ENCODE measurements around the gene PSMD5.

Gene PSMD5

DNA sequence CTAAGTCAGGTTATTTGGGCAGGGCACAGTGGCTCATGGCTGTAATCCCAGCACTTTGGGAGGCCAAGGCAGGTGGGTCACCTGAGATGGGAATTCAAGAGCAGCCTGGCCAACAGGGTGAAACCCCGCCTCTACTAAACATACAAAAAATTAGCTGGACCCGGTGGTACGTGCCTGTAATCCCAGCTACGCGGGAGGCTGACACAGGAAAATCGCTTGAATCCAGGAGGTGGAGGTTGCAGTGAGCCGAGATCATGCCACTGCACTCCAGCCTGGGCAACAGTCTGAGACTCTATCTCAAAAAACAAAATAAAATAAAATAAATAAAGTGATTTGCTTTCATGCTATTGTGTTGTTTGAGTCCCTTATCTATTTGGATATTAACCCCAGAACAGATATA lies 41.3 kb downstream of the PSMD5 start:
- no peak for DNase-seq

DNA sequence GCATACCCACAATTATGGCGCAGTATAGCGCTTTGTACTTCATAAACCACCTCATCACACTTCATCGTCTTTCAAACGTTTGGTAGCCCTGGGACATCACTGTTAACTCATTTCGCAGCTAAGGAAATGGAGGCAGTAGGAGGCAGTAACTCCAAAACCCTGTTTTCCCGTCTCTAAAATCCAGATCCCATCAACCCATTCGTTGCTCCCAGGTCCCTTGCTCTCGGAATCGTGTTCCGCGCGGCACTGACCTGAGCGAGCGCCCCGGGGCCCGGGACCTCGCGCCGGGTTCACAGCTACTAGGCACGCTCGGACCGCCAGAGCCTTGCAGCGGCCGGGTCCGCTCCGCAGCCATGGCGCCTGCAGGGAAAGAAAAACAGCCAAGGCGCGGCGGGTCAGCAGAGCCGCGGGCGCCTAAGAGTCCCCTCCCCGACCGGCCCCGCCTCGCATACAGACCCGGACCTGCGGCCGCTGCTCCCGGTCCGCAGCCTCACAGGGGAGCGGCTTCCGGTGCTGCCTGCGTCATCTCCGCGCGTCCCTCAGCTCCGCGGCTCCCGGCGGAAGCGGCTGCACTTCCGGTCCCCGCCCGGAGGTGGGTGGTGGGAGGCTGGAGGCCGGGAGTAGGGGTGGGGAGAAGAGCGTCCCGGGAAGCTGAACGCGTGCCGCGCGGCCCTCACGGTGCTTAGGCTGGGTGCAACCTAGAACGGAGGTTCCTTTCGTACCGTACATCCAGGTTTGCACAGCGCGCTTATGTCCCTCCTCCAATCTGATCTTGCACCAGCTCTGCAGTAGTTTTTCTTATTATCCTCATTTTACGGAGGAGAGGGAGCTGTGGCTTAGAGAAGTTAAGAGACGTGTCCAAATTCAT lies 49.6 kb downstream of the PSMD5 start, which contains the start of gene FBXW2:
Gene FBXW2, minus strand, starts transcription at position 519 of the 868 bp plus-strand sequence. CDS start 5,158 bp downstream, outside the sequence.
- peak; percentile 93 for DNase-seq

DNA sequence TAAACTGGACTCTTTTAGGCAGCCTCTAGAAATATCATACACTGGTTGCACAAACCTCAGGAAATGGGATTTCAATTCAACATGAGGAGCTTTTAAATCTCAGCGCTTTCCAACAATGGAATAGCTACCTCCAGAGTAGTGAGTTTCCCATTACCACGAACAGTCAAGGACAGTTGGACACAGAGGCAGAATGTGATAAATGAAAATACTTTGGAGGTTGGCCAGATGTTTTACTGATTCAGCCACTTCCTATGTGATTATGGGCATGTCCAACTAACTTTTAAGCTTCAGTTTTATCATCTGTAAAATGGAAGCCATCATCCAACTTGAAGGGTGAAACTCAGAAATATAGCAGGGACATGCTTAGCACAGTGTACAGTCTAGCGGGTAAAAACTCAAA lies 51.6 kb downstream of the PSMD5 start:
- DNase-seq, result no peak

DNA sequence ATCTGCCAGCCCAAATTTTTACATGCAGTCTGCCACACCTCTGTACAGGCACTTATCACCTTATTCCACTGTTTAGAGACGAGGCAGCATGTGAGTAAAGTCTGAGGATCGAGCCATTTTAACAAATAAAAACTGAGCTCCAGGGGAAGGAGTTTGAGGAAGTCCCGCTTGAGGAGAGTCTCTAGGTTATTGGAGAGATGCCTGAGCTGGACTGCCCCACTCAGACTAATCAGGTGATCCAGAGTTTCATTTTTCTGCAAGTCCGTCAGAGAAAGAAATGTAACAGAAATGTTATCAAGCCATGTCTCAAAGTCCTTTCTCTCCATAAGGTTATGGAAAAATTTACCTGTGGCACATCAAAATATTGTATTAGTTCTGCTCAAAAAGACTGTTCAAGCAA lies 54.8 kb downstream of the PSMD5 start:
- DNase-seq, result no peak

DNA sequence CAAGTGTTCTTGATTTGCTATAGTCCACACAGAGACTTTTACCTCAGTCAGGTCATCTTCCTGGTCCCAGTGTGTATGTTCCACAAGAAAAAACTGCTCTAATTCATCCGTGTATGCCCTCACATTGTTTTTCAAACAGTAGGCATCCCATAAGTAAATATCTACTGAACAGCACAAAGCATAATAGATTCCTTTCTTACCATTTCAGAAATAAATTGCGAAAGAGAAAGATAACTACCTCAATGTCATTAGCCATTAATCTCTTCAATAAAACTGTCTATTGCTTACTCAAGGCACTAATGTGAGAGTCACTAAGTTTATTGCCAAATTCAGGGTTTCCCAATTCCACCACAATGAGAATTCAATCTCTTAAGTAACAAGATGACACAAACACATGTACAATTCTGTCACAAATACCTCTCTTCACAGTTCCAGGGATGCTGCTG lies 59.1 kb downstream of the PSMD5 start:
- DNase-seq, result no peak

DNA sequence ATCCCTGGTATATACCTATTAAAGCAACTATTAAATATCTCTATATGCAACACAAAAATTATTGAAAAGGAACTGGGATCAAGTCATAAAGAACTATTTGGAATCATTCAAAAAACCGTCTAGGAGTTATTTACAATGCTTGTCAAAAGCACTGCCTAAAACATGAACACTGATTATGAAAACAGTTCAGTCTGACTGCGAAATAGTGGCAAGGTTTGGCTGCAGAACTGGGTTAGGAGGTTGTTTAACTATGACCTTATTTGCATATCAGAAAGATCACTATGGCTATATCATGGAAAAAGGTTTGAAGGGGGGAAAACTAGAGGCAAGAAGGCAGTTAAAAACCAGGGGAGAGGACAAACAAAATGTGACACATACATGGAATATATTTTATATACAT lies 61.5 kb downstream of the PSMD5 start:
- DNase-seq, result no peak

DNA sequence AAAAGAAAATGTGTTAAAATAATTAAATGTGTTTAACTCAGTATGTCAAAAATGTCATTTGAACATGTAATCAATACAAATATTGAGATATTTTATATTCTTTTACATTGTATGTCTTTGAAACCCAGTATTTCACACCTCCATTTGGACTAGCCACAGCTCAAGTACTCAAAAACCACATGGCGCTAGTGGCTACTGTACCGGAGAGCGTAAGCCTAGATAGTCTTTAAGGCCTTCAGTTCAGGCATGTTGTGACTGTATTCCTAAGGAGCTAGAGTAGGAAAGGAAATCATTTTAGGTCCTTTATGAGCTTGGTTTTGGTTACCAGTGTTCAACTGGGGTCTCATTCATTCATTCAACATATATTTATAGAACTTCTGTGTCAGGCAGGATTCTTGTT lies 62.4 kb downstream of the PSMD5 start:
- DNase-seq, result no peak

DNA sequence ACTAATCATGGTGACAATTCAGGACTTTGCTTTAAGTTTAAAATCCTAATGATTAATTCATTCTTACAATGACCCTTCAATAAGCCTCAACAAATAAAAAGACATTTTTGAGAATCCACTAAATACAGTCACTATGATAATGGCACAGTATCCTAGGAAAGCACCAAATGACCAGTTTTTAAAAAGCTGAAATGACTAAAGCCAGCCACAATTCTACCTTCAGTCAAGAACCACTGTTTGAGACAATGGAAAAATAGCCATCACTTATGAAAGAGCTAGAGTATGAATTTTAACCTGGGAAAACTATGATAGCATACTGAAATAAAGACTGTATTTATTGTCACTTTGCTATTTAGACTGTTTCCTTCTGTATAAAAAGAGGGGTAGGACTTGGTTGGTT lies 63.5 kb downstream of the PSMD5 start:
- DNase-seq, result no peak

DNA sequence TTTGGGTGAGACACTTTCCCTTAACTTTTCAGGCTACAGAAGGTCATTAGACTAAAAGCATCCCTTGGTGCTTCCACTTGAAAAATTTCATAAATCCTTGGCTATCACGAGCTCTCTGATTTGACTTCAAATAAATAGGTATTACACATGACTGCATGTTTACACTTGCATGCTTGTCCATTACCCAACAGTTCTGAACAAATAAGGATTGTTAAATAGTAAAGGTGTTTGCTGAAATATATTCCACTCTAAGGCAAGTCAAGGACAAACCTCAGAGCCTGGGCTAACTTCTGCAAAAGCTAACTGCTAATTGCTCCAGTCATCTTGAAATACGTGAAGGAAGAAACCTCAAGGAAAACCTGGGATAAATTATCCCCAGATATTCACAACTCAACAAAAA lies 64.0 kb downstream of the PSMD5 start:
- no peak for DNase-seq

DNA sequence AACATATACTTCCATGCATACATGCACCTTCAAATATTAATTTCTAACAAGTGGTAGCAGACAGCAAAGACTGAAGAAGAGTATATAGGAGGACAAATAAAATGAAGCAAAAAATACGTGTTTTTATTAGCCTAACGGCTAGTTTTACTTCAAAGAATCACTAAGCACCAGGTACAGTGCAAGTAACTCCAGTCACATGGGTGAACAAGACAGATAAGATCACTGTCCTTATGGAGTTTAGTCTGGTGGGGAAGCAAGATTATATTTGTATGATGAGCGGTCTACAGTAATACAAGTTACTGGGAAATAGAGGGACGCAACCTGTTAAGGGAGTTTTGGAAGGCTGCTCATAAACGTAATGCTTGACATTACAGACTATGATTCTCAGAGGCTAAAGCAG lies 65.5 kb downstream of the PSMD5 start:
- DNase-seq, result no peak

DNA sequence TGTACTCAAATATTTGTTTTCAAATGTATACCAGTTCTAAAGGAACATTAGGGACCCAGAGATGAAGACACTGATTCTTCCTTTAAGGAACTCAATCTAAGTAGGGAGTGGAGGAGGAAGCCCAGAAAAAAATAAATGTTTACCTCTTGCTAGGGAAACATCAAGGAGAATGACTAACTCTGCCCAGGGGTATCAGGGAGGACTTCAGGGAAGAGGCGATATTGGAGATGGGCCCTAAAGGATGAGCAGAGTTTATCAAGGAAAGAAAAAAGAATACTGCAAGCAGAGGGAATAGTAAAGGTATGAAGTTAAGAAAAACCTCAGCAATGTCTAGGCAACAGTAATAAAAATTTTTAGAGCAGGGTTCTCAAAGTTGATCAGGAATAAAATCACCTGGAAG lies 65.9 kb downstream of the PSMD5 start:
- DNase-seq, result no peak

DNA sequence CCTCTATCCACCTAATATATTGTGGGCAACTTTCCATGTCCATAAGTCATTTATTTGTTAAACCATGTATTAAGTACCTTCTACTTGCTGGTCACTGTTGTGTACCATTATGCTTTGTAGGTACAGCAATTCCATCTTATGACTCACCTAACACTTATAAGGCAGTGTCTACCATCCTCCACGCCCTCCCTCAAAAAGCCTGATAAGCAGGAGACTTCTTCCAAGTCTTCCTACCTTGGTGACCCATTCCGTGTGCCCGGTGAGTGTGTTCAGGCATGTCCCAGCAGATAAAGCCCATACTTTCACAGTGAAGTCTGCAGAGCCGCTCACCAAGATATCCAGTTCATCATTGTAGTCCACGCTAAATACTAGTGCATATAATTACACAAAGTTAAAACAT lies 66.9 kb downstream of the PSMD5 start:
- DNase-seq, result no peak

DNA sequence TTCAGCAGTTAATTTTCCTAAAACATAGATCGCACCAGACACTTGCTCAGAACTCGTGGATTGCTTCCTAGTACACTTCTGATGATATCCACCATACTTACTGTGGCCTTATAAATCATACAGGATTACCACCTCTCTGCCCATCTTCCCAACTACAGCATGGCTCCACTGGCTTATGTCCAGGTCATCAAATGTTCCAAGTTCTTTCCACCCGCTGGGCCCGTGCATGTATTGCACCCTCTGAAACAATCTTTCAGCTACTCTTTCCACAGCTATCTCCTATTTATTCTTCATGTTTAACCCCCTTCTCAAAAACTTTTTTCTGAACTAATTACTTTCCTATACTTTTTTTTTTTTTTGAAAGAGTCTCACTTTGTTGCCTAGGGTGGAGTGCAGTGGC lies 68.0 kb downstream of the PSMD5 start:
- DNase-seq, result no peak

DNA sequence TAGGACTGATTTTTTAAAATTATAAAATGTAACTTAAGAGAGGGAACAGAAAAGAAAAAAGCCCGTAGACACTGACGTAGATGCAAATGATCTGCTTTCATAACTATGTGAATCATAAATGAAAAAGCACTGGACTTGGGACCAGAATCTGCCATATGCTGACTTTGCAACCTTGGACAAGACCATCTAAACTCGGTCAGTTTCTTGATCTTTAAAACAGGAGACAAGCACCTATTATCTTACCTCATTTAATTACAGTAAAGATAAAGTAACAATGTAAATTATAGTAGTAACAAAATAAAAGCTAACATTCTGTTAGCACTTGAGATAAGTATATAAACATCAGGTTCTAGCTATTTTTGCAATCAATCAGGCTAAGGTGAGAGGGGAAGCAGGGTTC lies 69.5 kb downstream of the PSMD5 start:
- no peak for DNase-seq

DNA sequence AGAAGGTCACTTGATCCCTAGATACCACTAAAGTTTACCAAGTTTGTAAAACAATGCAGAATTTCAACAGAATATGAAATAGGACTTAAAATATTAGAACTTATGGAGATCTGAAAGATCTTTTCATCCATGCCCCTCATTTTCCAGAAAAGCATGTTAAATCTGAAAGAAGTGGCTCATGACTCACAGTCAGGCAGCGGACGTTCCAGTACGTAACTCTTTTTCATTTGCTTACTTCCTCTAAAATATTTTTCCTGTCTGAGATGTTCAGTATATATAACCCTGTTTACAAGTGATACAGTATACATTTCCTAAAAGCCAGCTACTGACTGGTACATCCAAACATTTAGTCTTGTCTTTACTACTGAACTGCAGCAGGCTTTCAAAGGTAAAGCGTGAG lies 71.8 kb downstream of the PSMD5 start:
- DNase-seq, result no peak

DNA sequence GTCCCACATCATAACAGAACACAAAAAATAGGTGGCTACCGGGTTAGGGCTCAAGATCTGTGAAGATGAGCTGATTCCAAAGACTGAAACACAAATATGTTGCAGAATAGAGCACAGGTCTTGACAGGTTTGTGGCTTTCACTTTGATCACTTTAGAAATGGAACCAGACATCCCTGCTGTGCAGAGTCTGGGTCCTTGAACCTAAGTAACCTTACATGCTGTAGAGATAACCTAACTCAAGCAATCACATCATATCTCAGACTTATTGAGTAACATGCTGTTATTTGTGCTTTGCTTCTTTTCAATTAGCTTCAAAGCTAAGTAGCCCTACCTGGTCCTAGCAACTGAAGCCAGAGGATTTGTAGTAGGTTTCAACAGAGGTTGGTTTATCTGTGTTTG lies 73.8 kb downstream of the PSMD5 start:
- DNase-seq, result no peak

DNA sequence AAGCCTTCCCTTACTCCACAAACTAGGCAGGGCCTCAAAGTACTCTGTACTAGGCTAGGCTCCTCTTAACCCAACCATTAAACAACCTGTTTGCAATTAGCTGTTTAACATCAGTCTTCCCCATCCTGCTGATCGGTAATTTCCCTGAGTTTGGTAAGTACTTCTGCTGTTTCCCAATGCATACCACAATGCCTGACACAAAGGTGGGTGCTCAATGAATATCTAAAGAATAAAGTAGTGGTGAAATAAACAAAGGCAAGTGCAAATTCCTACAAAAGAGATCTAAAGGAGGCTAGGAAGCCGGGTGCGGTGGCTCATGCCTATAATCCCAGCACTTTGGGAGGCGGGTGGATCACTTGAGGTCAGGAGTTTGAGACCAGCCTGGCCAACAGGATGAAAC lies 74.5 kb downstream of the PSMD5 start:
- no peak for DNase-seq

DNA sequence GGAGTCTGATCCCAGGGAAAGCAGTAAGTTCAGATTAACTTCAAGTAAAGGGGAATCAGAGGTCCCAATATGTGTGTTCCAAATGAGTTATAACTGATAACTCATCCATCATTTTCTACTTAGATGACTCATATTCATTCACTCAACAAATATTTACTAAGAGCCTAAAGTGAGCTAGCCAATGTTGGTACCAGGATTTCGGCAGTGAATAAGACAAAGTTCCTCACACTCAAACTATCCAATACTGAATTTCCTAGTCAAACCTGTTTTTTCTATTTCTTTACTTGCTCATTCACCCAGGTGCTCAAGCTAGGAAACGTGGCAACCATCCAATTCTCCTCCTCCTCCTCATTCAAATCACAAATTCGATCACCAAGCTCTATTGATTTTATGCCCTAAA lies 75.3 kb downstream of the PSMD5 start:
- DNase-seq, result no peak

All from OCI-M1 (cell line).